ENCODE results near the gene NRARP.

- no peak for TF ChIP-seq CTCF (IDR thresholded peaks at IDR 0.05; ENCODE audit: low read length)
- no peak for TF ChIP-seq EZH2 (optimal IDR thresholded peaks at IDR 0.05; ENCODE audit: low read depth, low read length)
- no peak for TF ChIP-seq EZH2phosphoT487 (IDR thresholded peaks at IDR 0.05; ENCODE audit: low read length)
These were observed 8.3 kb upstream of the NRARP start for GRCh38 chr9:137310189-137311052.
